AG10803 (cell line): ENCODE results near the gene PDCD4.
A peak's percentile ranks its signal among the peaks of the same experiment; 100 is the strongest.

Experiments
- DNase-seq: peaks from one replicate; pipeline ENCODE4 v3.0.0; 2010; ENCODE audit warnings: low read depth
- H3K4me3 ChIP-seq: 2 replicates; pipeline ENCODE4 v1.5.1; 2011; ENCODE audit warnings: mild to moderate bottlenecking, low read length, control low read depth
- TF ChIP-seq, protein P1 (sequence below): conservative IDR thresholded peaks from 2 replicates; pipeline ENCODE4 v1.5.1; 2011; ENCODE audit warnings: mild to moderate bottlenecking, low read length, control low read depth, inconsistent platforms

The PDCD4 gene

DNA sequence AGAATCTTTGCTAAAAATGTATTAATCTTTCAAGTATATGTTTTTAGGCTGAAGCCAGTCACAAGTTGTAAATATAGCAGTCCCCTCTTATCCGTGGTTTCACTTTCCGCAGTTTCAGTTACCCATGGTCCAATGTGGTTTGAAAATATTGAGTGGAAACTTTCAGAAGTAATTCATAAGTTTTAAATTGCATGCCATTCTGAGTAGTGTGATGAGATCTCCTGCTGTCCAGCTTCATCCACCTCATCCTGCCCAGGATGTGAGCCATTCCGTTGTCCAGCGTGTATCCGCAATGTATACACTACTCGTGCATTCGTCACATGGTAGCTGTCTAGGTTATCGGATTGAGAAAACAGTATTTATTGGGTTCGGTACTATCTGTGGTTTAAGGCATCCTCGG is 12.2 kb downstream of the PDCD4 start:
- no peak overlapping the region for H3K4me3 ChIP-seq
- DNase-seq: no peak
- TF ChIP-seq, protein P1, sequence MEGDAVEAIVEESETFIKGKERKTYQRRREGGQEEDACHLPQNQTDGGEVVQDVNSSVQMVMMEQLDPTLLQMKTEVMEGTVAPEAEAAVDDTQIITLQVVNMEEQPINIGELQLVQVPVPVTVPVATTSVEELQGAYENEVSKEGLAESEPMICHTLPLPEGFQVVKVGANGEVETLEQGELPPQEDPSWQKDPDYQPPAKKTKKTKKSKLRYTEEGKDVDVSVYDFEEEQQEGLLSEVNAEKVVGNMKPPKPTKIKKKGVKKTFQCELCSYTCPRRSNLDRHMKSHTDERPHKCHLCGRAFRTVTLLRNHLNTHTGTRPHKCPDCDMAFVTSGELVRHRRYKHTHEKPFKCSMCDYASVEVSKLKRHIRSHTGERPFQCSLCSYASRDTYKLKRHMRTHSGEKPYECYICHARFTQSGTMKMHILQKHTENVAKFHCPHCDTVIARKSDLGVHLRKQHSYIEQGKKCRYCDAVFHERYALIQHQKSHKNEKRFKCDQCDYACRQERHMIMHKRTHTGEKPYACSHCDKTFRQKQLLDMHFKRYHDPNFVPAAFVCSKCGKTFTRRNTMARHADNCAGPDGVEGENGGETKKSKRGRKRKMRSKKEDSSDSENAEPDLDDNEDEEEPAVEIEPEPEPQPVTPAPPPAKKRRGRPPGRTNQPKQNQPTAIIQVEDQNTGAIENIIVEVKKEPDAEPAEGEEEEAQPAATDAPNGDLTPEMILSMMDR: no peak

DNA sequence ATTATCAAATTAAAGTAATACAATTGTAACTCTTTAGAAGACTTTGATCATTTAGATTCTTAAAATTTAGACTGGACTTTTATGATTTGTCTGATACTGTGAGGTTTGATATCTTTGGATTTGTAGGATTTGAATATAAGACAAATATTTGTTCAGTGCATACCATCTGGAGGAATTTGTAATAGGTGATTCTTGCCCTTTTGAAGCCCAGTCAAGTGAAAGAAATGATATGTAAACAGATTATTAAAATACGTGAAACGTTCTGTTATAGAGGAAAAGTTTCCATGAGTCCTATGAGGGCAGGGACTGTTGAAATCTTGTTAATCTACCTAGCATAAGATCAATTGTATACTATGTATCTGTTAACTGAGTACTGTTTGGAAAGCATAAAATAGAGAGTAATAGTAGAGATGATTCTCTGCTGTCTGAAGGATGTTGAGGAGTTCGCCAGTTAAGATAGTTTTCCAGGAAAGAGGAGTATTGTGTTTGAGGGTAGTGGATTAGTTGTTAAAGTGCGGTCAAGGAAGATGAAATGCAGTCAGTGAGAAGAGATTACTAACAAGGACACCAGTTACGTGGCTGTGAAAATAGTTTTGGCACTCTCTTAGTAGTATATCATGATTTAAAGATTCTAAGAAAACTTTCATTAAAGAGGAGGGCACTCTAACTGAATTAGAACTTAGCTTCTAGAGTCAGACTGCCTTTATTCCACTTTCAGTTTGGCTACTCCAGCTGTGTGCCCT is 14.4 kb downstream of the PDCD4 start:
- DNase-seq: no peak
- TF ChIP-seq, protein P1: no peak
- H3K4me3 ChIP-seq: no peak overlapping the region

DNA sequence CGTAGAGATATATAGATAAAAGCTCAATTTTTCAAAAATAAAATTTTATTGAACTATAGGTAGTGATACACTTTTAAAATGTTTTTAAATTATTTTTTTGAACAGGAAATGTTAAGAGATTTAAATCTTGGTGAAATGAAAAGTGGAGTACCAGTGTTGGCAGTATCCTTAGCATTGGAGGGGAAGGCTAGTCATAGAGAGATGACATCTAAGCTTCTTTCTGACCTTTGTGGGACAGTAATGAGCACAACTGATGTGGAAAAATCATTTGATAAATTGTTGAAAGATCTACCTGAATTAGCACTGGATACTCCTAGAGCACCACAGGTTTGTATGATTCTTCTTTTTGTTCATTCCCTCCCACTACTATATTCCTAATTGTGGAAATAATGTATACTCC is 15.8 kb downstream of the PDCD4 start:
- DNase-seq: no peak
- TF ChIP-seq, protein P1: no peak
- no peak overlapping the region for H3K4me3 ChIP-seq

DNA sequence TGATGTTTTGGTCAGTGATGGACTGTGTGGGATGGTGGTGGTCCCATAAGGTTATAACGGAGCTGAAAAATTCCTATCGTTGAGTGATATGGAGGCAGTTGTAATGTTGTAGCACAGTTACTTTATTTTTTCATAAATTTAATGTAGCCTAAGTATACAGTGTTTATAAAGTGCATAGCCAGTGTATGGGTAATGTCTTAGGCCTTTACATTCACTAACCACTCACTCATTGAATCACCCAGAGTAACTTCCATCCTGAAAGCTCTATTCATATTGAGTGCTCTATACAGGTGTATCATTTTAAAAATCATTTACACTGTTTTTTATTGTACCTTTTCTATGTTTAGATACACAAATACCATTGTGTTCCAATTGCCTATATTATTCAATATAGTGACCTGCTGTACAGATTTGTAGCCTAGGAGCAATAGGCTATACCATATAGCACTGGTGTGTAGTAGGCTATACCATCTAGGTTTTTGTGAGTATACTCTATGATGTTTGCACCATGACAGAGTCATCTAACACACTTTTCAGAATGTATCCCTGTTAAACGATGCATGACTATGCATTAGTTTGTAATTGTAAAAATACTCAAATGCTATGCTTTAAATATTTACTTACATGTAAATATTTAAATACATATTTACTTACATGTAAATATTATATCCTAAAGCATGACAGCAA is 21.0 kb downstream of the PDCD4 start:
- TF ChIP-seq, protein P1: no peak
- no peak for DNase-seq
- H3K4me3 ChIP-seq: no peak overlapping the region

DNA sequence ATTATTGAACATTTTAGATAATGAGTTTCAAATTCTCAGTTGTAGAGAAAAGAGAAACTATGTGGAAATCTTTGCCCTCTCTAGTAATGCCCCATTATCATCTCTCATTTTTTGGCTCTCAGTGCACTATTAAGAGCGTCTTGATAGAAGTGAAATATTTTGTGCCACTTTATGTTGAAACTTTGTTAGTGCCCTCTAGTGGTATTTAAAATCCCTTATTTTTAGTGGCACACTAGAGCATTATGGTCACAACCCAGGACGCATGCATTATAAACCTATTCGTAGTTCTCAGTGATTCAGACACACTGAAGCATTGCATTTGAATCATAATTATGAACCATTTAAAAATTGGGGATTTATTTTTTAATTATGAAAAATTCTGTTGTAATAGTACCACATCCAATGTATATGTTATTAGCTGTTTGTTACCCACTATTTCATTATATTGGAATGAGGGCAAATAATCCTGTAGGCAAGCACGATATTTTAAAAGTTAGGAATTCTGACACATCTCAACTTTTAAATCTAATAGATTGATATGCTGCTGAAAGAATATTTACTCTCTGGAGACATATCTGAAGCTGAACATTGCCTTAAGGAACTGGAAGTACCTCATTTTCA is 21.9 kb downstream of the PDCD4 start:
- no peak overlapping the region for H3K4me3 ChIP-seq
- peak; percentile 54 for DNase-seq
- TF ChIP-seq, protein P1: peak; percentile 57

DNA sequence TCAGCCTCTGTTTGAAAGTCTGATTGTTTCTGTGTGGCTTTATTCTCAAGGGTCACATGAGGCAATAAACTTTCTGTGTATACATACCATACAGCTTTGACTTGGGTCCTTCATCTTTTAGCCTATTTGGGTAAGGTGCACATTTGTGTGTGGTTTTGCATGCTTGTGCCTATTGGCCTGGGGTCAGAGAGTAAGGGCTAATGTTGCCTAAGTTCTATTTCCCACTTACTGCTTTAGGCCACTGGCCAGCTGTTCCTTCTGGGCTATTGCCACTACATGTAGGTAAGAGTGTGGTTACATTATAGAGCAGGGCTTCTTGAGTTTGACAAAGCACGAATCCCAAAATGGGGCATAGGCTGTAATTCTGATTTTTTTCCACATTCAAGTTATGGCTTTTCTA is 25.5 kb downstream of the PDCD4 start:
- TF ChIP-seq, protein P1: no peak
- H3K4me3 ChIP-seq: no peak overlapping the region
- DNase-seq: no peak
